HUDEP-2 (cell line): ENCODE results near the gene GOLGA5.
"Not testable (repeated sequence)": the region's sequence is repeated elsewhere in the genome, so short reads cannot be mapped to it uniquely, and the experiment has no call there.

Experiments
- DNase-seq, 76 experiments: peaks; one replicate each; lab custom pipeline; 2025; ENCODE audit not compliant: unreplicated experiment in 76 of 76; lab: John Stamatoyannopoulos, UW

Gene GOLGA5

DNA sequence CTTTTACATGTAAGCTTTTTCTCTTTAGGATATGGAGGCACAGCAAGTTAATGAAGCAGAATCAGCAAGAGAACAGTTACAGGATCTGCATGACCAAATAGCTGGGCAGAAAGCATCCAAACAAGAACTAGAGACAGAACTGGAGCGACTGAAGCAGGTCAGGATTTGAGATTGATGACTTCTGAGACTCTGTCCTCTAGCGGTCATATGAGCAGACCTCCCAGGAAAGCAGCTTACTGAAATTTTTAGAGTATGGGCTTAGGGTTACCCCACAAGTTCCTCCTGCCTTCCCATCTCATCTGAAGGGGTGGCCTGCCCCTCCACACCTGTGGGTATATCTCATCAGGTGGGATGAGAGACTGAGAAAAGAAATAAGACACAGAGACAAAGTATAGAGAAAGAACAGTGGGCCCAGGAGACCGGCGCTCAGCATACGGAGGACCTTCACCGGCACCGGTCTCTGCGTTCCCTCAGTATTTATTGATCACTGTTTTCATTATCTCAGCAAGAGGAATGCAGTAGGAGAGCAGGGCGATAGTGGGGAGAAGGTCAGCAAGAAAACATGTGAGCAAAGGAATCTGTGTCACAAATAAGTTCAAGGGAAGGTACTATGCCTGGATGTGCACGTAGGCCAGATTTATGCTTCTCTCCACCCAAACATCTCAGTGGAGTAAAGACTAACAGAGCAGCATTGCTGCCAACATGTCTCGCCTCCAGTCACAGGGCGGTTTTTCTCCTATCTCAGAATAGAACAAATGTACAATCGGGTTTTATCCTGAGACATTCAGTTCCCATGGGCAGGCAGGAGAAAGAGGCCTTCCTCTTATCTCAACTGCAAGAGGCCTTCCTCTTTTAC lies 25.8 kb downstream of the GOLGA5 start:
- not testable (repeated sequence) for DNase-seq

DNA sequence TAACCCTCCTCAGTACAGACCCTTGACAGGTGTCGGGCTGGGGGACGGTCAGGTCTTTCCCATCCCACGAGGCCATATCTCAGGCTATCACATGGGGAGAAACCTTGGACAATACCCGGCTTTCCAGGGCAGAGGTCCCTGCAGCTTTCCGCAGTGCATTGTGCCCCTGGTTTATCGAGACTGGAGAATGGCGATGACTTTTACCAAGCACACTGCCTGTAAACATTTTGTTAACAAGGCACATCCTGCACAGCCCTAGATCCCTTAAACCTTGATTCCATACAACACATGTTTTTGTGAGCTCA lies 26.4 kb downstream of the GOLGA5 start:
- DNase-seq, result not testable (repeated sequence)

DNA sequence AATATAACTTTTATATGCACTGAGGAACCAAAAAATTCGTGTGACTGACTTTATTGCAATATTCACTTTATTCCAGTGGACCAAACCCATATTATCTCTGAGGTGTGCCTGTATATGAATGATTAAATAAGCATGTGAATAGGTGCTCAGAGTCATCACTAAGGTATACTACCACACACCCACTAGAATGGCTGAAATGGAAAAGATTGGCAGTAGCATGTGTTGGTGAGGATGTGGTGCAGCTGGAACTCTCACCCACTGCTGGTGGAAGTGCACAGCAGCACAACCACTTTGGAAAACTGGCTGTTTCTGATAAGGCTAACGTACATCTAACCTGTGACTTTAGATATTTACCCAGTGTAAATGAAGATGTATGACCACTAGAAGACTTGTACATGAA lies 36.8 kb downstream of the GOLGA5 start:
- peak in 2 of 76 experiments; percentile 2 to 18 for DNase-seq

DNA sequence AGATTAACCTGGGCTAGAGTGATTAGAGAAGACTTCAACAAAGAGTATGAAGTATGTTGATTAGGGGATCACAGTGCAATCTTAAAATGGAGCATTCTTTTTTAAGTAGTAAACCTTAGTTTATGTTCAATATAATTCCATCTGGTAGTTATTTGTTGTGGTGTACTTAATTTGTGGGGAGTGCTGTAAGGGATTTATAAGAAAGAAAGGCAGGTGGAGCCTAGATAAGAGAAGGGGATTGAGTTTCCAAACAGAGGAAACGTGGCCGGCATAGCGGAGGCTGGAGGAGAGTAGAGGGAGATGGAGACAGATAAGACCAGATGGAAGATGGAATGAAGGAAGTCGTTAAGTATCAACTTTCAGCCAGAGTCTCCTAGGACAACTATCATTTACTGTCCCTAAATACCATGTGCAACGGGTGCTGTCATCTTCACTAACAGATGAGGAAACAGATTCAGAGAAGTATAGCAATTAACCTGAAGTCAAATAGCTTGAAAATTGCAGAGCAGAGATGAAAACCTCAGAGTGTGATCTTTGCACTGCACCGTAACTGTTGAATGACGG lies 38.1 kb downstream of the GOLGA5 start:
- no peak for DNase-seq

DNA sequence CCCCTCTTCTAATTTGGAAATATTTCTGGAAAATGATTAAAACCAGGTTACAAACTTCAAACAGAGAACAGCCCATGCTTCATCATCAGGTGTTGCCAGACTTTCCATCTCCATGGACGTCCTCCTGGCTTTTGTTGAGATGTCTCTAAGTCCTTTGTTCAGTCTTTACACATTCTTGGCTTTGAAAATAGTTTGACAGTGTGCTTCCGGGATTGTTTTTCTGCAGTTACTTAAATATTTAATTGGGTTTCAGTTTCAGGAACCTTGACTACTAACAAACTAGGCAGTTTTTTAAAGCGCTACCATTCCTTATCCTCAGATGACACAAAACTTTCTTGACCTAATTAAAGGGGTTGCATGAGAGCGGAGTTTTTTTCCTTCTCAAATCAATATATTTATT lies 47.8 kb downstream of the GOLGA5 start:
- no peak for DNase-seq

DNA sequence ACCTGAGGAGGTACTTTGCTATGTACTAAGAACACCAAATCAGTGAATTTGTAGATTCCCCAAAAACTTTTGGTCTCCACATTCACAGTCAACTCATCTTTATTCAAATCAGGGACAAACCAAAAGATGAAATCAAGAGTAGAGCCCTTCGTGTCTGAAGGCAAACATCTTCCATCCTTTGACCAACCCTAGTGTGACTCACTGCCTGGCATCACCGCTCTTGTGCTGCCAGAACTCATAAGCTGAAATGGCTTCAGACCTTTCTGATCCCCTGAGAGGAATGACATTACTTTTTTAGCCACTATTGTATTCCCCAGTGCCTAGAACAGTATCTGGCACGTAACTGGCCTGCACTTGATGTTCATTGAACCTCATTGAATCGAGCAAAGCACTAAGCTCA lies 50.1 kb downstream of the GOLGA5 start:
- DNase-seq, result no peak

DNA sequence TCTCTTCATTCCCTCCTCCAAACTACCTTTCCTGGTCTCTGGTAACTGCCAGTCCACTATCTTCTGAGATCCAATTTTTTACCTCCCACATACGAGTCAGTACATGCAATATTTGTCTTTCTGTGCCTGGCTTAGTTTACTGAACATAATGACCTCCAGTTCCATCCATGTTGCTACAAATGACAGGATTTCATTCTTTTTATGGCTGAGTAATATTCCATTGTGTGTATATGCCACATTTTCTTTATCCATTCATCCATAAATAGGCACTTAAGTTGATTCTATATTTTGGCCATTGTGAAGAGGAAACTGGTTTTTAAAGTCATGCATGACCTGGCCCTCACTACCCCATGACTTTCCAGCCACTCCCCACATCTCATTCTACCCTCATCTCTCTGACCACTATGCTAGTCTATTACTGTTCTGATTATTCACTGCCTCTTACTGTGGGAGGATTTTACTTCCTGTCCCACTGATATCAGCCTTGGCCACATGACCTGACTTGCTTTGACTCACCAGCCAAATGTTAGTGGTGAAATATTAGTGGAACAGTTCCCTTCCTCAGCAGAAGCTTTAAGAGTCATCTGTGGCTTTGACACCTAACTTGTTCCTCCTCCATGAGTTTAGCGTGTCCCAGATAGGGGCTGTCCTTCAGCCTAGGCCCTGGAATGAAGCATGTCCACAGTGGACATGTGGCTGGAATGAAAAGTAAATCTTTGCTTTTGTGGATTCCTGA lies 52.2 kb downstream of the GOLGA5 start:
- peak in 22 of 76 experiments; percentile 4 to 62 (median 34) for DNase-seq

DNA sequence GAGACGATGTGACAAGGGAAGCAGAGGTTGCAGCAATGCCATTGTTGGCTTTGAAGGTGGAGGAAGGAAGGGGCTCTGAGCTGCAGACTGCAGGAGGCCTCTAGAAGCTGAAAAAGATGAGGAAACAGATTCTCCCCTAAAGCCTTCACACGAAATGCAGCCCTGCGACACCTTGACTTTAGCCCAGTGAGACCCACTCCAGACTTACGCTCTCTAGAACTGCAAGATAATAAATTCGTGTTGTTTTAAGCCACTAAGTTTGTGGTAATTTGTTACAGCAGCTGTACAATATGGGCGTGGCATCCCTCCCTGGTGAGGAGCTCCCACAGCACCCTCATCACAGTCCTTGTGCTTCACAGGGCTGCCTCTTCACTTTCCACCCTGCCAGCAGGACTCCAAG lies 53.2 kb downstream of the GOLGA5 start:
- DNase-seq, result no peak

DNA sequence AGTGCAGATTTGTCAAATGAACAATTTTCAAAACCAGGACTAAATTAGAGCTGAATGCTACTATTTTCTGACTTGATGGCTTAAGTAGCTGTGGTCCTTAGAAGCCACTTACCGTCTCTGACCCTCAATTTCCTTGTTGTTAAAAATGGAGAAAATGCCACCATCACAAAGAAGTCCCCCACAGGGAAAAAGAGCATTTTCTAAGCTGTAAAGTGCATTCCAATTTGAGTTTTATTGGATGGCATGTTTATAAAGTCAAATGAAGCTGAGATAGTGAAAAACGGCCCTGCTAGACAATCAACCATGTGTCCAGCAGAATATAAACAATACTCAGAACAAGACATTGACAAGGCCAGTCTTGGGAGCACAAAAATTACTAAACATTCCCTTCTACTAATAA lies 53.6 kb downstream of the GOLGA5 start:
- DNase-seq, result no peak

DNA sequence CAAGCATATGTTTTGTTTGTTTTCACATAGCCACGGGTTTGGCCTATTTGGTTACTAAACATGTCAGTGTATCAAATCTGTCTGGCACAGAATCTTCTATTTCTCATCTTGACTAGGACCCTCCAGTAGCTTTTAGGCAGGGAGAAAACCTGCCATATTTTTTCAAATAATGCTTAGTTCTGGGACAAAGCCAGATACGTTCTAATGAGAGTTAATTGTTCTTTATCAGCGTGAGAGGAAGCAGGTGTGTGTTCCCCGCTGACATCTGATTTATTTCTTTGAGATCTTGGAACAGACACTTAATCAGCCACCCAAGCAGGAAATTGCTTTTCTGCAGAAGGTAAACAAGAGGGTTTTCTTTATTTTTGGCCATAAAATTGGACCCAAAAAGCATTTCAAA lies 54.8 kb downstream of the GOLGA5 start:
- no peak for DNase-seq

DNA sequence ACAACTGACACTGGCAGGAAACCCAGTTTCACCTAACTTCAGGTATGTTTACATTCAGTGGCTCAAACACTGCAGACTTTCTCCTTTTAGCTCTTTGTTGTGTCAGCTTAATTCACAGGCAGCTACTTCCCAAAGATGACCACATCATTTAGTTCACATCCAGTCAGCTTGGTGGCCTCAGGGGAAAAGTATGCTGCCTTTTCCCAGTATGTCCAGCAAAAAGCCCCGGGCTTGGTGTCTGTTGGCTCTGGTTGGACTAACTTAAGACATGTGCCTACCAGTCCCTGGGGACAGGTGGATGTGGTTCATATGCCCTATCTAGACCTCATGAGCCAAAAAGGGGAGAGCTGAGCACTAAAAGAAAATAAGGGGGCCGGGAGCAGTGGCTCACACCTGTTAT lies 56.4 kb downstream of the GOLGA5 start:
- no peak for DNase-seq

DNA sequence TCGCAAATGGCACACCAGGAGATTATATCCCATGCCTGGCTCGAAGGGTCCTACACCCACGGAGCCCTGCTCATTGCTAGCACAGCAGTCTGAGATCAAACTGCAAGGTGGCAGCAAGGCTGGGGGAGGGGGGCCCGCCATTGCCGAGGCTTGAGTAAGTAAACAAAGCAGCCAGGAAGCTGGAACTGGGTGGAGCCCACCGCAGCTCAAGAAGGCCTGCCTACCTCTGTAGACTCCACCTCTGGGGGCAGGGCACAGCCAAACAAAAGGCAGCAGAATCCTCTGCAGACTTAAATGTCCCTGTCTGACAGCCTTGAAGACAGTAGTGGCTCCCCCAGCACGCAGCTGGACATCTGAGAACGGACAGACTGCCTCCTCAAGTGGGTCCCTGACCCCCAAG lies 59.0 kb downstream of the GOLGA5 start:
- peak in 1 of 76 experiments; percentile 21 for DNase-seq

DNA sequence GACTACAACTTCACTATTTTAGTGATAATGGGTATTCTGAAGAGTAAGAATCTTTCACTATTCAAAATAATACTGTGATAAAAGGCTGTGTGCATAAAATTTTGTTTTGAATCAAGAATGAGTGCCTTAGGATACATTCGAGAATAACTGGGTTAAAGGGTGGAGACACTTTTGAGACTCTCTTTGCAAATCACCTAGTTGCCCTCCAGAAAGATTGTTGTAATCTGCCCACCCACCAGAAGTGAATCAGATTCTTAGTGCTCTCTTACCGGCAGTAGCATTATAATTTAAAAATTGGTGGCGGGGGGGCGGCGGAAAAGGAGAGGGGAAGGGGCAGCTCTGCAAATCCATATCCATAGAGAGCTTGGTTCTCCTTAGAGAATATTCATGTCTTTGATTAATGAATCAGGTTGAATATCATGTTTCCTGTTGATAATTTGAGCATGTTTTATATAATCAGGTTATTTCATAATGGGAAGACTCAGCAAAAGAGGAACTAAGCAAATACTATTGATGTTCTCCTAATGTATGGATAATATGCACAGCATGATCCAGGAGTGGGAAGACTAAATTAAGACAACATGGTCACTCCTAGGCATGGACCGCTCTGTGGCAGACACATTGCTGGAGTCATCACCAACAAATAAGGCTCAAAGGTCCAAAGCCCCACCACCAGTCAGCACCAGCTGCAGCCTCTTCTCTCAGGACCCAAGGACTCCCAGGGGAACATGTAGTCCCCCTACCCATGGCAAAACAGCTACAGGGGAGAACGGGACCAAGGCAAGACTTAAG lies 66.1 kb downstream of the GOLGA5 start:
- DNase-seq, result no peak

DNA sequence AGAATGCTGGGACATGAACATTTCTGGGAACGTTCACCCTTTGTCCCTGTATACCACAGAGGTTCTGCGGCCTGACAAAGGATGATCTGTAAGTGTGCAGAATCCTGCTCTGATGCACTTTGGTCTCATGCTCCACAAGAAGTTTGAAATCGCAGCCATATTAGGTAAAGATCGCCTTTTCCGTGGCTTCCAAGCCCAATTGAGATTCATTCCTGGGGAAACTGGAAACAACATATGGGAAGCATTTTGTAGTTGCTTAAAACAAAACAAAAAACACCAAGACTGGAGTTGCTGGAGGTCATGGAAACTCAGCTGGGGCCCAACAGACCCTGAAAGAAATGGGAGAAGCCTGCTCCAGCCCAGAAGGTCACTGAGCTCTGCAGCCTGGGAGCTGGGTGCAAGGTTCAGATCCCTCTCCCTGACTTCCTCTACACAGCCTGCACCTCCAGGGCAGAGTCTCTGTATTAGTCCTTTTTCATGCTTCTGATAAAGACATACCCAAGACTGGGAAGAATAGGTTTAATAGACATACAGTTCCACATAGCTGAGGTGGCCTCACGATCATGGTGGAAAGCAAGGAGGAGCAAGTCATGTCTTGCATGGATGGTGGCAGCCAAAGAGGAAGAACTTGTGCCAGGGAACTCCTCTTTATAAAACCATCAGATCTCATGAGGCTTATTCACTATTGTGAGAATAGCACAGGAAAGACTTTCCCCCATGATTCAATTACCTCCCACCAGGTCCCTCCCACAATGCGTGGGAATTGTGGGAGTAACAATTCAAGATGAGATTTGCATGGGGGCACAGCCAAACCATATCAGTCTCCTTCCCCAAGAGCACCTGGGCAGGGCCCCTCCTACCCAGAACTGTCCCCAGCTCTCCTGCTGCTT lies 68.0 kb downstream of the GOLGA5 start:
- no peak for DNase-seq

DNA sequence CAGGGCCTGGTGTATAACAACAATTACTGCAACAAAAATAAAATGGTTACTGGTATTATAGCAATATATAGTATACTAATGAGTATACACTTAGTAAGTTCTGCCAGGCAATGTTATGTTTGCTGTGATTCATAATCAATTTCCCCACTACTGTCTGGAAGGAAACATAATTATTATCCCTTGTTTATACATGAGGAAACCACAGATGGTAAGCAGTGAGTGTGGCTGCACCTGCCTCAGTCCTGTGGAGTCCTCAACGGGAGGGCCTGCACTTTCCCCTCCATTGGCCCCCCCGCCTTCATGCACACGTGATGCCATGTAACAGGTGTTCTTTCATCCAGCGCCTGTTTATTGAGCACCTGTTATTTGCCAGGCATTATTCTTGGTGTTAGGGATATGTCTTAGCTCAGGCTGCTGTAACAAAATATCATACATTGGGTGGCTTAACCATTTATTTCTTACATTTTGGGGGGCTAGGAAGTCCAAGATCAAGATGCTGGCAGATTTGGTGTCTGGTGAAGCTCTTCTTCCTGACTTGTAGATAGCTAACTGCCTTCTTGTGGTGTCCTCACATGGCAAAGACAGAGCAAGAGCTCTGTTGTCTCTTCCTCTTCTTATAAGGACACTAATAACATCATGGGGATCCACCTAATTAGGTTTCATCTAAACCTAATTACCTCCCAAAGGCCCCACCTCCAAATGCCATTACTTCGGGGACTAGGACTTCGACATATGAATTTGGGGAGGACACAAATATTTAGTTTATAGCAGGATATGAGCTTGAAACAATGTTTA lies 69.4 kb downstream of the GOLGA5 start:
- DNase-seq, result no peak

DNA sequence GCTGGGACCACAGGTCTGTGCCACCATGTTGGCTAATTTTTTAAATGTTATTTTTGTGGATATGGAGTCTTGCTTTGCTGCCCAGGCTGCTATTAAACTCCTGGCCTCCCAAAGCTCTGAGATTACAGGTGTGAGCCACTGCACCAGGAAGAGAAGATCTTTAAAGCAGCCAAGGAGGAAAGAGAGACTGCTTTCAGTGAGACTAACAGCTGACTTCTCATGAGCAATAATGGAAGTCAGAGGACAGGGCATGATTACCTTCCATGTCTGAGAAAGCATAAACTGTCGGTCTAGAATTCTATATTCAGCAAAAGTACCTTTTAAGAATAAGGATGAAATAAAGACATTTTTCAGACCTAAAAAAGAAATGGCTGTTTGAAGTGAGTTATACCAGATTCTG lies 71.6 kb downstream of the GOLGA5 start:
- no peak for DNase-seq

DNA sequence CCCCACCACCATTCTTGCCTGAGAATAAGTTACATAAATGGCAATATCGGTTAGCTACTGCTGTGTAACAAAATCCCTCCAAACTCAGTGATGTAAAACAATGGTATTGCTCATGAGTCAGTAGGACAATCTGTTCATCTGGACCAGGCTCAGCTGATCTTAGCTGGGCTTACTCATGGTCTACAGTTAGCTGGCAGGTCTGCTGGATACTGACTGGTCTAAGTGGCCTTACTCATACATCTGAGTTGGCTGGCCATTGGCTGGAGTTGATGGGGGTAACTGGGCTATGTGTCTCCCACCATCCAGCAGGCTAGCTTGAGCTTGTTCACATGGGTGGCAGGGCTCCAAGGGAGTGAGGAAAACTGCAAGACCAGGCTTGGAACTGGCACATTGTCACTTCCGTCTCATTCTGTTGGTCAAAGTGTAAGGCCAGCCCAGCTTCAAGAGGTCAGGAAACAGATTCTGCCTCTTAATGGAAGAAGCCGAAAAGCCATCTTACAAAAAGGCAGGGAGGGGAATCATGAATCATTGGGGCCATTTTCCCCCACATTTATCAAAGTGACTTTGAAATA lies 72.2 kb downstream of the GOLGA5 start:
- DNase-seq, result no peak

DNA sequence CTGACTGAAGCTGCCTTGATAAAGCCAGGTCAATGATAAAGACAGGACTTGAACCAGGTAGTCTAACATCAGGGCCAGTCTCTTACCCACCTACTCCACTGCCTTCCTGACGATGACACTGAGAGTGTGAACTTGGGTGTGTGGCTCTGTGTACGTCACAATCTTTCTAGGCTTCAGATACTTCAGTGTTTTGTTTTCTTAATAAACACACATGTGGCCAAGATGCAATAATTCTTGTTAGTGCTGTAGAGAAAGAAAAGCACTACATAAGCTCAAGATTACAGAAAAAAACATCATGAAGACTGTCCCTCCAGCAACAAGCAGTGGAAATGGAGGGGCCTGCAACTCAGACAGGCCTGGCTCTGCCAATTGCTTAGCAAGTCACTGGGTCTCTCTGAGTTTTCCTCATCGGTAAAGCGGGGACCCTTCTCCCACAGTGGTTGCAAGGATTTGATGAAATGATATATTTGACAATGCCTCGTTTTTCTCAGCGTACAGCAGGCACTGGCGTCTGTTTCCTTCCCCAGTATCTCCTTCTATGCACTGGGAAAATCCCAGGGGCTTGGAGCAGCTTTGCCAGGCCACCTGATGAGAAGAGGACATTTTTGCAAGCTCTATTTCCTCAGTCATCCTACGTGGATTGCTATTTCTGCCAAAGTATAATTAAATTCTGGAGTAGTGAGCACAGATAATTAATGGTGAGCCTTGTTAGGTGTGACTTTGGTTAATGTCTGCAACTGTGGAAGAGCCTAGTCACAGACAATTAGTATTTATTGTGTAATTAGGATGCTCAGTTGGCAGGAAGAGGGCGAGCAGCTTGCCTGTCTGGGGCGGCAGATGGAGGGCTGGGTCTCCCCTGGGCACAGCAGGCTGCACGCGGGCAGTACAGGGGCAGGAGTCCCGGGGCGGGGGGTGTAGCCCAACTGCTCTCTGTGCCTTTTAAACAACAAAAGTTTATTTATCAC lies 73.1 kb downstream of the GOLGA5 start:
- no peak for DNase-seq
